HuH-7 (cell line): ENCODE data around the gene PDP2.
"Not testable (repeated sequence)": the region's sequence is repeated elsewhere in the genome, so short reads cannot be mapped to it uniquely, and the experiment has no call there.

Experiments used
- DNase-seq: peaks from one replicate; pipeline ENCODE4 v3.0.0; 2011; ENCODE audit warnings: low spot score

Gene PDP2

GRCh38 chr16:66920924-66921680 lies 40.8 kb downstream of the PDP2 start:
- DNase-seq: no peak

GRCh38 chr16:66921729-66922450 lies 41.6 kb downstream of the PDP2 start:
- no peak for DNase-seq

- no peak for DNase-seq
Measured at GRCh38 chr16:66923247-66923731, 43.0 kb downstream of the PDP2 start.

GRCh38 chr16:66923866-66924265 lies 43.6 kb downstream of the PDP2 start:
- DNase-seq: no peak

GRCh38 chr16:66924527-66925321 lies 44.4 kb downstream of the PDP2 start:
- peak; percentile 91 for DNase-seq

- no peak for DNase-seq
Measured at GRCh38 chr16:66925322-66925840, 45.1 kb downstream of the PDP2 start, which contains the start of gene RRAD. Gene RRAD, minus strand, starts transcription at chr16:66925535. Its CDS starts 356 bp downstream, at chr16:66925179.

GRCh38 chr16:66926171-66926947 lies 46.0 kb downstream of the PDP2 start:
- no peak for DNase-seq

GRCh38 chr16:66926961-66927436 lies 46.7 kb downstream of the PDP2 start:
- no peak for DNase-seq

- DNase-seq: no peak
Measured at GRCh38 chr16:66927918-66928649, 47.8 kb downstream of the PDP2 start.

GRCh38 chr16:66928702-66929388 lies 48.5 kb downstream of the PDP2 start:
- no peak for DNase-seq

GRCh38 chr16:66930189-66930588 lies 49.9 kb downstream of the PDP2 start:
- DNase-seq: no peak

GRCh38 chr16:66931665-66932064 lies 51.4 kb downstream of the PDP2 start:
- DNase-seq: no peak

GRCh38 chr16:66932076-66932475 lies 51.8 kb downstream of the PDP2 start:
- DNase-seq: no peak

GRCh38 chr16:66933776-66934137 lies 53.4 kb downstream of the PDP2 start:
- no peak for DNase-seq

- DNase-seq: peak; percentile 92
Measured at GRCh38 chr16:66934138-66934838, 54.0 kb downstream of the PDP2 start, which contains the start of gene CIAO2B. Gene CIAO2B, minus strand, starts transcription at chr16:66934402. Its CDS starts 38 bp downstream, at chr16:66934364.

GRCh38 chr16:66934839-66935313 lies 54.6 kb downstream of the PDP2 start:
- DNase-seq: not testable (repeated sequence)

- no peak for DNase-seq
Measured at GRCh38 chr16:66935314-66936011, 55.1 kb downstream of the PDP2 start, which contains the start of gene CES2. Gene CES2, plus strand, starts transcription at chr16:66935516. Its CDS starts 120 bp downstream, at chr16:66935636.

- no peak for DNase-seq
Measured at GRCh38 chr16:66936462-66936861, 56.1 kb downstream of the PDP2 start.
